Muscle of back (tissue), 11 donors: ENCODE data around the gene PDLIM7. TPM values are rescaled to one million over a fixed set of nuclear protein-coding genes. Genes with fewer than 3 reads are reported as not detected.
"Not testable (repeated sequence)": the region's sequence is repeated elsewhere in the genome, so short reads cannot be mapped to it uniquely, and the experiment has no call there.

Source experiments
- DNase-seq, 3 donors: peaks; one replicate each; pipeline versions ENCODE4 v3.0.0 to v3.0.0-alpha.2; 2013
- polyA plus RNA-seq, 10 donors: library from polyadenylated mRNA; unstranded; fragments of 120-200 nt; gene quantifications; one replicate each; pipeline ENCODE4 v1.2.1, GENCODE V29; 2013; ENCODE audit not compliant: insufficient read length in 10 of 10

The PDLIM7 gene
- polyA plus RNA-seq, 10 donors, result 167 to 339 (median 246) TPM

GRCh38 chr5:177494346-177495195 lies 2.8 kb downstream of the PDLIM7 start:
- DNase-seq, result peak; percentile 86 to 90 (median 89)

- no peak for DNase-seq
These were observed 3.5 kb downstream of the PDLIM7 start for GRCh38 chr5:177493795-177494345.

- no peak for DNase-seq
These were observed 4.6 kb downstream of the PDLIM7 start for GRCh38 chr5:177492841-177493240.

GRCh38 chr5:177491983-177492746 lies 5.2 kb downstream of the PDLIM7 start:
- DNase-seq, result no peak

- DNase-seq, result peak in 2 of 3 donors; percentile 65 to 75
These were observed 5.9 kb downstream of the PDLIM7 start for GRCh38 chr5:177491429-177491945.

- no peak for DNase-seq
These were observed 6.4 kb downstream of the PDLIM7 start for GRCh38 chr5:177490992-177491391.

GRCh38 chr5:177490311-177490991 lies 7.0 kb downstream of the PDLIM7 start:
- no peak for DNase-seq

GRCh38 chr5:177489119-177489716 lies 8.2 kb downstream of the PDLIM7 start:
- no peak for DNase-seq

- no peak for DNase-seq
These were observed 9.4 kb downstream of the PDLIM7 start for GRCh38 chr5:177487975-177488374.

- no peak for DNase-seq
These were observed 10.3 kb downstream of the PDLIM7 start for GRCh38 chr5:177487144-177487543.

- DNase-seq, result no peak
These were observed 11.1 kb downstream of the PDLIM7 start for GRCh38 chr5:177486256-177486655.

- not testable (repeated sequence) for DNase-seq
These were observed 11.7 kb downstream of the PDLIM7 start for GRCh38 chr5:177485753-177486152.

- DNase-seq, result no peak
These were observed 12.4 kb downstream of the PDLIM7 start for GRCh38 chr5:177484902-177485549.

GRCh38 chr5:177483994-177484901 lies 13.2 kb downstream of the PDLIM7 start:
- no peak for DNase-seq

- no peak for DNase-seq
These were observed 14.4 kb downstream of the PDLIM7 start for GRCh38 chr5:177483042-177483441.

- DNase-seq, result no peak
These were observed 15.0 kb downstream of the PDLIM7 start for GRCh38 chr5:177482359-177482795.

GRCh38 chr5:177479774-177480173 lies 17.6 kb downstream of the PDLIM7 start:
- DNase-seq, result peak in 1 of 3 donors; percentile 64

GRCh38 chr5:177478711-177479646 lies 18.4 kb downstream of the PDLIM7 start:
- DNase-seq, result peak in 1 of 3 donors; percentile 76
